ENCODE measurements around the gene CYS1. TPM values are rescaled to one million over a fixed set of nuclear protein-coding genes. Genes with fewer than 3 reads are reported as not detected.

CYS1 gene
- total RNA-seq, 1 experiment from 2014 or later, result not detected

Other genes starting within 250 kb of the CYS1 start
- 19.7 and 25.5 TPM in 2 replicates for gene TAF1B, start 236.9 kb downstream of the CYS1 start, total RNA-seq (2022)
- 0.96 and 2.0 TPM in 2 replicates for gene GRHL1, start 128.7 kb downstream of the CYS1 start, total RNA-seq (2022)
- 7.1 and 10.0 TPM in 2 replicates for gene KLF11, start 36.9 kb downstream of the CYS1 start, total RNA-seq (2022)
- gene RRM2, start 42.3 kb upstream of the CYS1 start, total RNA-seq (2022), result 16.5 and 41.8 TPM in 2 replicates
- 136 and 144 TPM in 2 replicates for gene HPCAL1, start 222.5 kb upstream of the CYS1 start, total RNA-seq (2022)